HG03108 (cell line): ENCODE results near the gene NME3.

Source experiments
- ATAC-seq: cut with Tn5 transposase; IDR thresholded peaks from one replicate; pipeline ENCODE4 v1.9.1; 2021; ENCODE audit warnings: moderate library complexity; ENCODE audit not compliant: unreplicated experiment

NME3 gene

DNA sequence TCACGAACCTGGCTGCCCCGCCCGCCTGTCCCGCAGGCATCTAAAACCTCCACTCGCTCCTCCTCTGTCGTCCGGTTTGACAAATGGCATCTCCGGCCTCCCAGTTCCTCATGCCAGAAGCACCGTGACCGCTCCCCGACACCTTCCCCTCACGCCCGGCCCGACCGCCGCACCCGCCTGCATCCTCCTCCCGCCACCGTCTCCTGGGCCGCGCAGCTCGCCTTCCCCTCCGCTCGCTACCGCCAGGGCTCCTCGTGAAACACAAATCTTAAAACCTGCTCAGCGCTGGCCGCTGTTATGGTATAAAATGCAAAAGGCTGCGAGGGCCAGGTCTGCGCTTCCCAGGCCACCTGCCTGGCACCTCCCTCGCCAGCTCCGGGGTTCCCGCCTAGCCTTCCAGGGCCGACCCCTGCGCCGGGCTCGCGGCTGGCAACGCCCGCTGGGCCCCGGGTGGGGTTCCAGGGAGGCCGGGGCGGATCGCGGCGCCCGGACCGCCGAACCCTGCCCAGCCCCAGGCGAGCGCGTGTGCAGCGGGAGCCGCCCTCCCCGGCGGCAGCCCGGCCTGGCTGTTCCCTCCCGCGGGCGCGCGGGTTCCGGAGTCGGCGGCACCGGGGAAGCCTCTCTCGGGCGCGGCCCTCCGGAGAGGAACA lies 10.5 kb upstream of the NME3 start:
- no peak for ATAC-seq

GRCh38 chr16:1781254-1781653 lies 9.9 kb upstream of the NME3 start:
- ATAC-seq = no peak

GRCh38 chr16:1780677-1781072 lies 9.3 kb upstream of the NME3 start:
- no peak for ATAC-seq

- ATAC-seq = no peak
Observed at GRCh38 chr16:1779741-1780676, 8.7 kb upstream of the NME3 start.

DNA sequence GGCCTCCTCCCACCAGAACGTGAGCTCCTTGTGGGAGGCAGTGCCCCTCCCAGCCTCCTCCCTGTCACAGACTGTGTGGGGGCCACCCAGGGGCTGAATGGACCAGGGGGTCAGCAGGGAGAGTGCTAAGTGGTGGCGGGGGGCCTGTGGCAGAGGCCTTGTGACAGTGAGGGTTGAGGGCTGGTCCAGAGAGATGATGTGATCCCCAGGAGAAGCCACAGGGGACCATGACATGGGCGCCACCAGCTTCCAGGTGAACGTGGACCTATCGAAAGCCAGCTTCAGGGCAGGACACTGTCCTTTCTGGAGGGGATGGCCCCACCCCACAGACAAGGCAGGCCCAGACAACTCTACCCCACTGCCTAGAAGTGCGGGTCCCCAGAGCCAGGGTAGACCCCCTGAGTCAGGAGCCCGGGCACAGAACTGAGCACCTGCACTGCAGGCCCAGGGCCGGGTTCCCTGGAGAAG lies 7.9 kb upstream of the NME3 start:
- no peak for ATAC-seq

GRCh38 chr16:1778200-1779179 lies 7.1 kb upstream of the NME3 start:
- no peak for ATAC-seq

DNA sequence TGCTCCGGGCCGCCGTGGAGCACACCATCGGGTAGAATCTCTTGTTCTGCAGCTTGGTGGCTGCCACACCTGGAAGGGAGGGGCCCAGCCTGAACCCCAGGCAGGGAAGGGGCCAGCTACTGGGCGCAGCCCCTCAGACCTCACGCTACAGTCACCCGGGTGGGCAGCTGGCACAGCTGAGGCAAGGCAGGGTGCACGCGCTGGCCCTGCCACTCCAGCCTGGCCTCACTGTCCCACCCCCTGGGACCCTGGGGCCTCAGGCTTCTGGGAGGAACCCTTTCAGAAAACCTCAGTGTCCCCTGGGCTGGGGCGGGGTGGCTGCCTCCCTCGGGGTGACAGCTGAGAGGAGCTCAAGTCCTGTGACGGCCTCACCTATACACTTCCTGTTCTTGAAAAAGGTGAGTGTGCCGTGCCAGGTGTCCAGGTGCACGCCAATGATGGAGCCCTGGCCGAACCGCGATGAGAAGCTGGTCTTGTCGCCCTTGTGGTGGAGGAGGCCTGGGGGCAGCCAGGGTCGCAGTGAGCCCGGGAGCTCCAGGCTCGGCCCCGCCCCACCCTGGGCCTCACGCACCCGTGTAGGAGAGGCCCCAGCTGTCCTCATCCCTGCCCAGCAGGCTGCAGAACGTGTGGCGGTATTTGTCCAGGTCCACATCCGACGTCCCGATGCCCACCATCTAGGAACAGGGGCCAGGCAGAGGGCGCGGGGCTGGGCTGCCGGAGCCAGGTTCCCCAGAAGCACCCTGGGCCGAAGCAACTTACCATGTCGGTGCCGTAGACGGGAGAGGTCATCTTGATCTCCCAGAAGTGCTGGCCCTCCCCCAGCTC lies 6.2 kb upstream of the NME3 start:
- no peak for ATAC-seq

- no peak for ATAC-seq
Observed at GRCh38 chr16:1776991-1777374, 5.6 kb upstream of the NME3 start.

GRCh38 chr16:1776672-1776955 lies 5.3 kb upstream of the NME3 start:
- ATAC-seq = no peak

GRCh38 chr16:1775846-1776671 lies 4.7 kb upstream of the NME3 start:
- no peak for ATAC-seq

- ATAC-seq = no peak
Observed at GRCh38 chr16:1775006-1775845, 3.9 kb upstream of the NME3 start.

- no peak for ATAC-seq
Observed at GRCh38 chr16:1774448-1774780, 3.1 kb upstream of the NME3 start.

- no peak for ATAC-seq
Observed at GRCh38 chr16:1773703-1774447, 2.5 kb upstream of the NME3 start.

GRCh38 chr16:1772908-1773702 lies 1.8 kb upstream of the NME3 start, which contains the start of gene MRPS34:
TSS of gene MRPS34 (minus strand) at chr16:1773134. CDS start at chr16:1773119, 15 bp downstream.
- ATAC-seq = peak; percentile 36

- ATAC-seq = no peak
Observed at GRCh38 chr16:1772362-1772907, 1.1 kb upstream of the NME3 start, which contains the start of gene EME2. TSS of gene EME2 (plus strand) at chr16:1772810. CDS start at chr16:1773228, 418 bp downstream.

DNA sequence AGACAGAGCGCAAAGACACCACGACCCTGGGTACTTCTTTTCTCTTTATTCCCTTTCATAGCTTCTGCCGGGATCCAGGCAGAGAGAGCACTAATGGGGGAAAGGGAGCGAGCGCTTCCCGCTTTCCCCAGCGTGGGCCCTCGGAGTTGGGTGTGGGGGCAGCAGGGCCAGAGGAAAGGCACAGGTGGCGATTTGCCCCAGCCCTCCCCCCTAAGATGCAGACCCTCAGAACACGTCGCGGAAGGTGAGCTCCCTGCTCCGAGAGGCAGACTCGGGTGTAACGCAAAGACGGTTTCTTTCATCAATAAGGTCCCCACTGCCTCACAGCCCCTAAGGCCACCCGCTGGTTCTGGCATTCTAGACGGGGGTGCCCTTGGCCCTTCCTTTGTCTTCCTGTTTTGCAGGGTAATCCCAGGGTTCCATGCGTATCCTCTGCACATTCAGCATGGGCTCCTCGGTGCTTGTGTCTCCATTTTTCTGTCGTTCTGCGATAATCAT lies 570 bp upstream of the NME3 start:
- ATAC-seq = no peak
